Measurements from ENCODE around the gene EVI2A. TPM values are rescaled to one million over a fixed set of nuclear protein-coding genes. Genes with fewer than 3 reads are reported as not detected.

The EVI2A gene
- 3.5 and 6.0 TPM in 2 replicates for total RNA-seq

GRCh38 chr17:31321481-31321880, at the start of gene EVI2A:
Gene EVI2A, minus strand, starts transcription at chr17:31321622. Its CDS starts 2,609 bp downstream, at chr17:31319013.

GRCh38 chr17:31313982-31314781, 7.2 kb downstream of the EVI2A start, which contains the start of gene EVI2B:
Gene EVI2B, minus strand, starts transcription at chr17:31314054. Its CDS starts 8,445 bp downstream, at chr17:31305609.

GRCh38 chr17:31297090-31297489, 24.3 kb downstream of the EVI2A start, which contains the start of gene OMG:
Gene OMG, minus strand, starts transcription at chr17:31297239. Its CDS starts 908 bp downstream, at chr17:31296331.

Other genes with a start within 250 kb of the EVI2A start
- gene NF1, start 226.6 kb downstream of the EVI2A start, total RNA-seq, result 25.4 and 26.6 TPM in 2 replicates
- gene OMG, start 24.4 kb downstream of the EVI2A start, total RNA-seq, result not detected in 2 replicates
- gene EVI2B, start 7.6 kb downstream of the EVI2A start, total RNA-seq, result 1.6 and 1.7 TPM in 2 replicates
- gene RAB11FIP4, start 70.1 kb upstream of the EVI2A start, total RNA-seq, result 0.18 and 0.86 TPM in 2 replicates

Measured in myometrial cell (primary cell).